GM19099 (cell line): ENCODE data around the gene LRMDA.

Experiments
- POLR2A ChIP-seq: IDR thresholded peaks from 3 replicates; pipeline ENCODE4 v1.6.1; 2011; ENCODE audit warnings: low read depth; ENCODE audit not compliant: insufficient read length; ENCODE audit errors: extremely low read depth

The LRMDA gene

GRCh38 chr10:75443362-75443761 is 11.9 kb downstream of the LRMDA start:
- no peak for TF ChIP-seq POLR2A

DNA sequence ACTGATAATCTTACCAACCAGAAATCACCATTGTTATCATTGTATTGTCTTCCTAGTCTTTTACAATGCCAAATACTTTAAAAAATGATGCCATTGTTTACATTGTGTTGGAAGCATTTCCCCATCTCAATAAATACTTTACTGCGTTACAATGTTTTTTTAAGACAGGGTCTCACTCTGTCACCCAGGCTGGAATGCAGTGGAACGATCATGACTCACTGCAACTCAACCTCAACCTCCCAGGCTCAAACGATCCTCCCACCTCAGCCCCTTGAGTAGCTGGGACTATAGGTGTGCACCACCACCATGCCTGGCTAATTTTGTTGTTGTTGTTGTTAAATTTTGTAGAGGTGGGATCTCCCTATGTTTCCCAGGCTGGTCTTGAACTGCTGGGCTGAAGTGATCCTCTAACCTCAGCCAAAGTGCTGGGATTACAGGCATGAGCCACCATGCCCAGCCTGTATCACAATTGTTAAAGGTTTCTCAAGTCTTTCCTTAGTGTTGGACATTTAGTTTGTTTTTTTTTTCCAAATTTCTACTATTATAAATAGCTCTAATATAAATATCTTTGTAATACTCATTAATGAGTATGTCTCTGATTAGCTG is 13.5 kb downstream of the LRMDA start:
- TF ChIP-seq POLR2A: no peak

GRCh38 chr10:75446508-75446907 is 15.1 kb downstream of the LRMDA start:
- TF ChIP-seq POLR2A: no peak

DNA sequence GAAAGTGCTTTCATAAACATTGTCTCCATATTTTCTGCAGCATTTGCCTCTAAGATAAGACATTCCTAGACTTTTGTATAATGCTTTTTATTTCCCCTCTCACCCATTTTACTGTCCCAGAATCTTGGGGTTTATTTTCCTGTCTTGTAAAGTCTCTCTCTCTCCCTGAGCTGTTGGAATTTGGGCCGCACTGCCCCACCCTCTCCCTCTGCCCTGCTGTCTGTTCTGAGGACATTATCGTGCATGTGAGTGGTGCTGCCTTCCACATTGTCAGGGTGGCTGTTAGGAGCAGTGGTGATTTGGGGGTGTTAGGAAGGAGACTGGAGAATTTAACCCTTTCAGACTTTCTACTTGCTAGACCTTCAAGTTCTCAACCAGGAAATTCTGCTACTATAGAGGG is 16.7 kb downstream of the LRMDA start:
- TF ChIP-seq POLR2A: no peak

DNA sequence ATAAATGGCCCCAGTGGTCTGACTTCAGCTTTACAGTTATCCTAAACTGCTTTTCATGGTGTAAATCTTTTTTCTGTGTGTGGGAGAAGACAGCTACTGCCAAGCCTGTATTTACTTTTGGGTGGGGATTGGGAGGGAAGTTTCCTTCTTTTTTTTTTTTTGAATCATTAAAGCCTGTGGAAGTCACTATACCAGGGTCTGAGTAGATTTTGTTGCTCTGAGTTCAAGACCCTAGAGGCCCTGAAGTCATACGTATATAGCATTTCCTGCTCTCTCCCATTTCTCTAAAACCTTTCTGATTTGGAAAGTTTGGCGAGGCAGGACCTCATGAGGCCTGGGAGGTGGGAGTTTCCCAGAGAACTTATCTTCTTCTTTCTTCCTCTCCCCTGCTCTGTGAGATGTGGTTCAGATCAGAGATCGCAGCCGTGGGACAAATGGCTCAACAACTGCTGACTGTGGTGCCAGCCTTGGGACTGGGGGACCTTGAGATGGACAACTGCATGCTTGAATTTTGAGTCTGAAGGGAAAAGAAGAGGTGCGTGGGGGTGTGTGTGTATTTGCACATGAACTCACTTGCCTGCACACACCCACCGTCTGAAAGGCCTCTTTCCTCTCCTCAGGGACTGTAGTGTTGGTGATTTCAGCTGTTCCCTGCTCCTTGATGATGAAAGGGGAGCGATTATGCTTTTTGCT is 18.1 kb downstream of the LRMDA start:
- no peak for TF ChIP-seq POLR2A

DNA sequence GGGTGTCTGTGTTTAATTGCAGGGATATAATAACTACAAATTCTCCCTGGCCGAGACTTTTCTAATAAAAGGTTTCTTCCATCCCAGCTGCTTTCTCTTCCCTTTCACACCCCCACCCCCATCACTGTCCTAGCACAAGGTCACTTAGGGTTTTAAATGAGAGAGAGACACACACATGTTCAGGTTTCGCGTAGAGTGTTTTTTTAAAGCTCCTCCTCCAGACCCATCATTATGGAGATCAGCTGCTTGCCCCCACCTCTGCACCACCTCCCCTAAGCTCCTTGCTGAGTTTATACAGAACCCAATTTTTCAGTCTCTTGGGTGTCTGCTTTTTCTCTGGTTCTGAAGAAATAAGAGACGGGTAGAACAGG is 18.6 kb downstream of the LRMDA start:
- TF ChIP-seq POLR2A: no peak

DNA sequence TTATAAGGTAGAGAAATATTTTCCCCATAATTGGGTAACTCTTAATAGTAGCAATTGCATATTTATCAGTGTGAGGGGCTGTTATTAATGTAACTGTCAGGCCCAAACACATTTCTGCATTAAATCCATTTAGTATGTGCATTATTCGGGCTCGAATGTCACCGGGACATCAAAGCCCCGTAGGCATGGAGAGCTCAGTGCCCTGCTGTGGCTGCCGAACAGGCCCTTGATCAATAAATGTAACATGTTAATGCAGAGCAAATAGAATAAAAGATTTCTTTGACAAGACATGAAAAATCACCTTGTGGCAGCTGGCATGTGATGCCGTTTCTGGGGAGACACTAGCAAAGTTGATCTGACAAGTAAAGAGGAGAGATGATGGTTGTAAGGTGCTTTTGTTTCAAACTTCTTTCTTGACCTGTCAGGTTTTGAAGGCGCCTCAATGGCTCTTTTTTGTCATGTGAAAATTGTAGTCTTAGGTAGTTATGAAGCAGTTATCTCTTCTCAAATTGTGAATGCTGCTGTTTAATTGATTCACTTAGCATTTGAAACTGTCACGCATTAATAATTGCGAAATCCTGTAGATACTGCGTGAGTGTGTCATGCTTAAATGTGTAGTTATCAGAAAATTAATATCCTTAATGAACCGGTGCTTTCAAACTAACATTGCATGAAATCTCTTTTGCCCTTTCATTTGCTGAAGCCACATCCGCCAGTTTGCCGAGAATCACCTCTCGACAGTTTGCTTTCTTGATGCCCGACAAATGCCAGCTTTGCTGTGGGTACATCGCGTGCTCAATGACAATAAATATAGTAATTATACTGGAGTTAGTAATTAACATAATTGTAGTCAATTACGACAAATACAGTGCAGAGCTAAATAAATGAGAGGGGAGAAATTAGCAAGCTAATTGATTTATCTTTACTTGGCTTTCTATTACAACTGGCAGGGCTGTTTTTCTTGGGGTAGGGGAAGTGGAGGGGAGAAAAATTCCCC is 19.5 kb downstream of the LRMDA start:
- TF ChIP-seq POLR2A: no peak

DNA sequence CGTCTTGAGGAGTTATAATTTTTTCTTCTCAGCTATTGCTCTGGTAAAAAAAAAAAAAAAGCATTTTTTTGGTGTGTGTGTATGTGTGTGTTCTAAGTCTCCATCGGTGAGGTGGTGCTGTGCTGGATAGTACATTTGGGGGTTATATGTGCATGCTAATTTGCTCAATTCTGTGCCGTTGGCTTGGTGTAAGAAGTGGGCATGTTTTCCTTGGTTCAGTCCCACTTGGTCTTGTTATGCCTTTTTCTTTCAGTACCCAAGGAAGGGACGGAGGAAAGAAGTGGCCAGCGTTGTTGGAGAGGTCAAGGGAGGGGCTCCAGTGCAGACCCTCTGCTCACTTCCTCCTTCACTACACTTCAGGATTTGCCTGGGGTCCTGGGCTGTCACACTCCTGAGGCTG is 20.4 kb downstream of the LRMDA start:
- no peak for TF ChIP-seq POLR2A

- TF ChIP-seq POLR2A: no peak
These were observed 21.6 kb downstream of the LRMDA start for GRCh38 chr10:75452997-75453396.

DNA sequence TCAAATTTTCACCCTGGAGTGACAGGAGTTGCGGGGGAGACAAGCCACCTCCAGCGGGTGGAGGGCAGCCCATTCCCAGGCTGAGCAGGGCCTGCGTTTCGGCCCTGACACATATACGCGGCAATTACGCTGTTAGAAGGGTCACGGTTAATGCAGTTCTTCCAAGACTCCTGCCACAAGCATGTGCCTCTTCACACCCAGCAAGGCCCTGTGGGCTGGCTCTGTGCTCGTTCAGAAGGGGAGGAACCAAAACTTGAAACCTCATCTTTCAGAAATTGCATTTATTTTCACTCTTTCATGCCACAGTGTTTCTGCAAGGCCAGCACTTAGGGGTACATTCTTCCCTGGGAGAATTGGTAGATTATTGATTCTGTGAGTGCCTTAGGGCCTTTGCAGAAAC is 24.7 kb downstream of the LRMDA start:
- TF ChIP-seq POLR2A: no peak

DNA sequence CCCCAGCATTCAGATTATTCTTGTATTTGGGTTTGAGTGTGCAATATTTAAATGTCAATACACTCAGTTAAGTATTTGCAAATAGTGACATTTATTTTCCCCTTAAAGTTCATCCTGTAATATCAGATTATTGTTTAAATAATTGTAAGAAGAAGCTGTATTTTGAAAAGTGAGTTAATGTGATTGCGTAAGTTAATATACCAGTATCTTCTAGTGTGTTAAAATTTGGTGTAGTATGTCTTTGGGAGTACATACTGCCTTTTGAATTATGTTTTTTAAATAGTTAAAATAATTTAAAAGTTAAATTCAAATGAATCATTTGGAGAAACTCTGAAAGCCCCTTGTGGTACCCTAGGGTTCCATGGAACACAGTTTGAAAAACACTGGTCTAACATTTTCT is 28.6 kb downstream of the LRMDA start:
- no peak for TF ChIP-seq POLR2A

GRCh38 chr10:75461672-75462649 is 30.5 kb downstream of the LRMDA start:
- no peak for TF ChIP-seq POLR2A

- no peak for TF ChIP-seq POLR2A
These were observed 31.4 kb downstream of the LRMDA start for GRCh38 chr10:75462865-75463264.
